ENCODE measurements around the gene IRS1.

Gene IRS1

DNA sequence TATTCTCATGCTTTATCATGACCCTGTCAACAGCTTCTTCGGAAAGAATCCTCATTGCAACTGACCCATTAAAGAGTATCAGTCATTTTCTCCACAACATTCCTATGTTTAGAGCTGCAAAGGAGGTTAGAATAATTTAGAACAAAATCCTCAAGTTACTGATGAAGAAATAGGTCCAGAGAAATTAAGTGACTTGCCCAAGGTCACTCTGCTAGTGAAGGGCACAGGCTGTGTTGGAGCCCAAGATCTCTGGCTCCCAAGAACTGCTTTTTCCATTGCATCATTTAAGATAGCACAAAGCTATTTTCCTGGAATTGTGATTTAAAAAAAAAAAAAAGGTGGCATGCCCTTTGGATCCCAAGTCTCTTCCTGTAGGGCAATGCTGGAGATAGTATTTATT is 9.6 kb downstream of the IRS1 start:
- Histone ChIP-seq H3F3A (ENCODE audit: insufficient read depth) (peaks cover 35% of the 10 kb centered on the region), H3K9me3 (ENCODE audit: insufficient read depth, low read length) (no peaks in the 10 kb centered on the region), H2AFZ (ENCODE audit: low read depth, low read length, severe bottlenecking) (no peak overlapping the region), H3K27ac (ENCODE audit: low read depth, low read length) (no peak overlapping the region), H3K9ac (ENCODE audit: low read length) (no peak overlapping the region), H3K4me2 (ENCODE audit: low read depth, low read length, poor library complexity, severe bottlenecking) (peak overlapping the region; percentile 70), H4K20me1 (ENCODE audit: low read depth, low read length) (no peaks in the 10 kb centered on the region), H3K36me3 (ENCODE audit: low read length) (peaks cover under 1% of the 10 kb centered on the region; the same call in 1 of the 2 replicates), H3K79me2 (ENCODE audit: insufficient read depth, low read length) (peaks cover 39% of the 10 kb centered on the region), H3K4me3 (ENCODE audit: insufficient read depth, low read length, poor library complexity, severe bottlenecking) (no peak overlapping the region), H3K9me2 (replicated peaks; ENCODE audit: insufficient read depth, low read length) (no peaks in the 10 kb centered on the region), H3K27me3 (ENCODE audit: low read length) (no peaks in the 10 kb centered on the region)
- TF ChIP-seq, protein P1, sequence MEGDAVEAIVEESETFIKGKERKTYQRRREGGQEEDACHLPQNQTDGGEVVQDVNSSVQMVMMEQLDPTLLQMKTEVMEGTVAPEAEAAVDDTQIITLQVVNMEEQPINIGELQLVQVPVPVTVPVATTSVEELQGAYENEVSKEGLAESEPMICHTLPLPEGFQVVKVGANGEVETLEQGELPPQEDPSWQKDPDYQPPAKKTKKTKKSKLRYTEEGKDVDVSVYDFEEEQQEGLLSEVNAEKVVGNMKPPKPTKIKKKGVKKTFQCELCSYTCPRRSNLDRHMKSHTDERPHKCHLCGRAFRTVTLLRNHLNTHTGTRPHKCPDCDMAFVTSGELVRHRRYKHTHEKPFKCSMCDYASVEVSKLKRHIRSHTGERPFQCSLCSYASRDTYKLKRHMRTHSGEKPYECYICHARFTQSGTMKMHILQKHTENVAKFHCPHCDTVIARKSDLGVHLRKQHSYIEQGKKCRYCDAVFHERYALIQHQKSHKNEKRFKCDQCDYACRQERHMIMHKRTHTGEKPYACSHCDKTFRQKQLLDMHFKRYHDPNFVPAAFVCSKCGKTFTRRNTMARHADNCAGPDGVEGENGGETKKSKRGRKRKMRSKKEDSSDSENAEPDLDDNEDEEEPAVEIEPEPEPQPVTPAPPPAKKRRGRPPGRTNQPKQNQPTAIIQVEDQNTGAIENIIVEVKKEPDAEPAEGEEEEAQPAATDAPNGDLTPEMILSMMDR (IDR thresholded peaks at IDR 0.05; ENCODE audit: insufficient read depth, low read length, poor library complexity, severe bottlenecking): no peak
- no peak for TF ChIP-seq EZH2phosphoT487 (conservative IDR thresholded peaks at IDR 0.05; ENCODE audit: low read length)

DNA sequence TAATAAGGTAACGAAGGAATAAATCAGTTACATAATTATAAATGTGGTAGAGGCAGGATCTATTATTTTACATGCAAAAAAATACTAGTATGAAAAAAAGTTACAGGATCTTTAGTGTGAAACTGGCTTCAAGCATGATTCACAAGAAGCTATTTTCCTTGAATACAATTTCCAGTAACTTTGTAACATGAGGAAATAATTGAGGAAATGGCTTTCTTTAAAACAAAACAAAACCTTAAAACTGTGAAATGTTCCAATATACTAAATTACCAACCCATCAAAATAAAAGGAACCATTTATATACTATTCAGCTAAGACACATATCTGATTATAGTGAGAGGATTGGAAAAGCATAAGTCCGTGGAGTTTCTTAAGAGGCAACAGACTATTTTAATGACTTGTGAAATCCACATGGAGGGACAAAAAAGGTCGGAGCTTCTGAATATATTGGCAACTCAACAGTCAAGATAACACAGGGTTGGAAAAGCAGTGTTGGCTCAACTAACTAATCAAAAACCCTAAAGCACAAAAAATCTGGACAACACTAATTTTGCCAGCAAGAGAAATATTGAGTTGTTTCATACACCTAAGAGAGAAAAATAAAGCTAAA is 10.6 kb downstream of the IRS1 start:
- H3K79me2 ChIP-seq (ENCODE audit: insufficient read depth, low read length): peaks cover 28% of the 10 kb centered on the region
- H3K9me2 ChIP-seq (replicated peaks; ENCODE audit: insufficient read depth, low read length): no peaks in the 10 kb centered on the region
- H4K20me1 ChIP-seq (ENCODE audit: low read depth, low read length): no peaks in the 10 kb centered on the region
- no peak overlapping the region for H2AFZ ChIP-seq (ENCODE audit: low read depth, low read length, severe bottlenecking)
- no peak overlapping the region for H3K9ac ChIP-seq (ENCODE audit: low read length)
- no peak overlapping the region for H3K4me3 ChIP-seq (ENCODE audit: insufficient read depth, low read length, poor library complexity, severe bottlenecking)
- H3K27me3 ChIP-seq (ENCODE audit: low read length): no peaks in the 10 kb centered on the region
- peaks cover 33% of the 10 kb centered on the region for H3F3A ChIP-seq (ENCODE audit: insufficient read depth)
- TF ChIP-seq, protein P1 (IDR thresholded peaks at IDR 0.05; ENCODE audit: insufficient read depth, low read length, poor library complexity, severe bottlenecking): no peak
- TF ChIP-seq EZH2phosphoT487 (conservative IDR thresholded peaks at IDR 0.05; ENCODE audit: low read length): no peak
- no peak overlapping the region for H3K27ac ChIP-seq (ENCODE audit: low read depth, low read length)
- peaks cover 3% of the 10 kb centered on the region; the same call in 1 of the 2 replicates for H3K36me3 ChIP-seq (ENCODE audit: low read length)
- H3K9me3 ChIP-seq (ENCODE audit: insufficient read depth, low read length): no peaks in the 10 kb centered on the region
- H3K4me2 ChIP-seq (ENCODE audit: low read depth, low read length, poor library complexity, severe bottlenecking): no peak overlapping the region

DNA sequence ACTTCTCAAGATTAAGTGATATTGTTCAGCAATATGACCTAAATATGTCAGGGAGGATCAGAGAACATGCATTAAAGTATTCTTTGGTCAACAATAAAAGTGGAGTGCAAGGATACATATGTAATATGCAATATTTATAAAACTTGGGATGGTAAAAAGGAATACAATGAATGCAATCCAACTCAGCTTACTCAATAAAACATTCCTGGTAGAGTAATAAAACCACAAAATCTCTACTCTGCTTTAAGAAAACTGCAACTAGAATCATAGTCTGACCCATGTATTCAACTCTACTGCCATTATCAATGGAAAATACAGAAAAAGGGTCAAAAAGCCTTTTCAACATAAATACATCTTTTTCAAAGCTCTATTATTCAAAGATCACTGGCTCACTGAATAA is 11.6 kb downstream of the IRS1 start:
- Histone ChIP-seq H3K4me3 (ENCODE audit: insufficient read depth, low read length, poor library complexity, severe bottlenecking) (no peak overlapping the region), H3K9ac (ENCODE audit: low read length) (no peak overlapping the region), H3K27me3 (ENCODE audit: low read length) (no peaks in the 10 kb centered on the region), H4K20me1 (ENCODE audit: low read depth, low read length) (no peaks in the 10 kb centered on the region), H3K4me2 (ENCODE audit: low read depth, low read length, poor library complexity, severe bottlenecking) (no peak overlapping the region), H3K27ac (ENCODE audit: low read depth, low read length) (no peak overlapping the region), H3K9me3 (ENCODE audit: insufficient read depth, low read length) (no peaks in the 10 kb centered on the region), H3K36me3 (ENCODE audit: low read length) (peaks cover 3% of the 10 kb centered on the region; the same call in 1 of the 2 replicates), H3K79me2 (ENCODE audit: insufficient read depth, low read length) (peaks cover 19% of the 10 kb centered on the region; the same call in 1 of the 2 replicates), H3F3A (ENCODE audit: insufficient read depth) (peaks cover 24% of the 10 kb centered on the region), H2AFZ (ENCODE audit: low read depth, low read length, severe bottlenecking) (no peak overlapping the region), H3K9me2 (replicated peaks; ENCODE audit: insufficient read depth, low read length) (no peaks in the 10 kb centered on the region)
- TF ChIP-seq, protein P1 (IDR thresholded peaks at IDR 0.05; ENCODE audit: insufficient read depth, low read length, poor library complexity, severe bottlenecking): no peak
- TF ChIP-seq EZH2phosphoT487 (conservative IDR thresholded peaks at IDR 0.05; ENCODE audit: low read length): no peak

Data from SU-DHL-6 (cell line).